NCI-H128 (cell line): ENCODE measurements around the gene DNAH5.
A peak's percentile ranks its signal among the peaks of the same experiment; 100 is the strongest.

Experiments used
- DNase-seq: peaks from one replicate; lab custom pipeline; 2025; ENCODE audit not compliant: unreplicated experiment; lab: John Stamatoyannopoulos, UW

The DNAH5 gene

GRCh38 chr5:13939638-13940037 is 4.8 kb downstream of the DNAH5 start:
- DNase-seq = peak; percentile 60

GRCh38 chr5:13934921-13935320 is 9.6 kb downstream of the DNAH5 start:
- DNase-seq = no peak

- DNase-seq = no peak
These were observed 10.4 kb downstream of the DNAH5 start for GRCh38 chr5:13934125-13934524.

GRCh38 chr5:13932561-13932960 is 11.9 kb downstream of the DNAH5 start:
- no peak for DNase-seq

GRCh38 chr5:13932011-13932410 is 12.5 kb downstream of the DNAH5 start:
- no peak for DNase-seq

GRCh38 chr5:13930541-13931171 is 13.8 kb downstream of the DNAH5 start:
- no peak for DNase-seq

GRCh38 chr5:13926731-13927130 is 17.8 kb downstream of the DNAH5 start:
- DNase-seq = no peak

GRCh38 chr5:13921578-13921977 is 22.9 kb downstream of the DNAH5 start:
- no peak for DNase-seq

GRCh38 chr5:13919786-13920185 is 24.7 kb downstream of the DNAH5 start:
- DNase-seq = no peak

- DNase-seq = no peak
These were observed 25.4 kb downstream of the DNAH5 start for GRCh38 chr5:13919087-13919486.

- DNase-seq = no peak
These were observed 27.4 kb downstream of the DNAH5 start for GRCh38 chr5:13917061-13917460.

GRCh38 chr5:13913962-13914361 is 30.5 kb downstream of the DNAH5 start:
- DNase-seq = no peak

GRCh38 chr5:13910637-13911288 is 33.7 kb downstream of the DNAH5 start:
- no peak for DNase-seq

- DNase-seq = no peak
These were observed 34.3 kb downstream of the DNAH5 start for GRCh38 chr5:13910201-13910600.

GRCh38 chr5:13909271-13909670 is 35.2 kb downstream of the DNAH5 start:
- no peak for DNase-seq

- no peak for DNase-seq
These were observed 45.9 kb downstream of the DNAH5 start for GRCh38 chr5:13898569-13898968.

GRCh38 chr5:13878357-13878756 is 66.1 kb downstream of the DNAH5 start:
- DNase-seq = no peak

- DNase-seq = no peak
These were observed 77.7 kb downstream of the DNAH5 start for GRCh38 chr5:13866792-13867191.

GRCh38 chr5:13865312-13865711 is 79.2 kb downstream of the DNAH5 start:
- no peak for DNase-seq

- DNase-seq = no peak
These were observed 84.3 kb downstream of the DNAH5 start for GRCh38 chr5:13860146-13860545.

GRCh38 chr5:13859270-13860065 is 85.0 kb downstream of the DNAH5 start:
- DNase-seq = no peak

GRCh38 chr5:13843175-13843846 is 101.2 kb downstream of the DNAH5 start:
- DNase-seq = no peak
